ENCODE measurements around the gene SPO11.

DNA sequence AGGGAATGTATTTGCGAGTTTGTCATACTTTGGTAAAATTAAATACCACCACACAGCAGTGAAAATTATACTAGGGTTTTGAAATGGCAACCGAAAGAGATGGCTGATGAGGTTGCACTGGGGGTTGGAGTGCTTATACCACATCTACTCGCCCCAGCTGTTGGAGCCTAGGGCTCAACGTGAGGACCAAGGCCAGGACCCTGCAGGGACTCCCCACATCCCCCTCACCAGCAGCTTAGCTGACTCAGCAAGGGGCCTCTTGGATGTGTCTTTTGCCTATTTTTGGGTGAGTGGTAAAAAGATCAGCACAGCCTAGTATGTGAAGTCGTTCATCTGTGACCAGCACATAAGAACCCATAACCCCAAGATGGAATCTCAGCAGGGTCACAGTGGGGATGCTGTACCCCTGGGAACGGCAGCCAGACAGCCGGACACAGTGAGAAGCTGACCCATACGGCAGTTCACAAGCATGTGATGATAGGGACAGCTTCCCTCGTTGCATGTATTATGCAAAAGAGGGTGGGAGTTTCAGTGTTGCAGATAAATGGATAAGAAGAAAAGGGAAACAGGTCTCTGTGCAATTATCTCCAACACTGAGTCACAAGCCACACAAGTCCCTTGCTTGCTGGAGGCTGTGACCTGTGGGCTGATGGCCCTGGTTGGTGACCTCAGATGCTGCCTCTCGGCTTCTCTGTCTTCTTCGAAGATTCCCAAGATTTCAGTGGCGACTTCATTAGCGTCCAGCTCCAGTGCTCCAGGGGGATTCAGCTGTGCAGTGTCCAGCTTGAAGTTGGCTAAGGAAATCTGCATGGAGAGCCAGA lies 20.9 kb upstream of the SPO11 start:
- no peak for TF ChIP-seq TCF12 (IDR thresholded peaks at IDR 0.05; ENCODE audit: low read depth, low read length)
- TF ChIP-seq EP300 (IDR thresholded peaks at IDR 0.05; ENCODE audit: borderline replicate concordance in 1 of 2, low read depth in 2 of 2, low read length in 2 of 2), result no peak
- no peak for TF ChIP-seq POLR2A (IDR thresholded peaks at IDR 0.05; ENCODE audit: control extremely low read depth in 1 of 2, low read depth in 2 of 2, low read length in 2 of 2)
- TF ChIP-seq, protein P1, sequence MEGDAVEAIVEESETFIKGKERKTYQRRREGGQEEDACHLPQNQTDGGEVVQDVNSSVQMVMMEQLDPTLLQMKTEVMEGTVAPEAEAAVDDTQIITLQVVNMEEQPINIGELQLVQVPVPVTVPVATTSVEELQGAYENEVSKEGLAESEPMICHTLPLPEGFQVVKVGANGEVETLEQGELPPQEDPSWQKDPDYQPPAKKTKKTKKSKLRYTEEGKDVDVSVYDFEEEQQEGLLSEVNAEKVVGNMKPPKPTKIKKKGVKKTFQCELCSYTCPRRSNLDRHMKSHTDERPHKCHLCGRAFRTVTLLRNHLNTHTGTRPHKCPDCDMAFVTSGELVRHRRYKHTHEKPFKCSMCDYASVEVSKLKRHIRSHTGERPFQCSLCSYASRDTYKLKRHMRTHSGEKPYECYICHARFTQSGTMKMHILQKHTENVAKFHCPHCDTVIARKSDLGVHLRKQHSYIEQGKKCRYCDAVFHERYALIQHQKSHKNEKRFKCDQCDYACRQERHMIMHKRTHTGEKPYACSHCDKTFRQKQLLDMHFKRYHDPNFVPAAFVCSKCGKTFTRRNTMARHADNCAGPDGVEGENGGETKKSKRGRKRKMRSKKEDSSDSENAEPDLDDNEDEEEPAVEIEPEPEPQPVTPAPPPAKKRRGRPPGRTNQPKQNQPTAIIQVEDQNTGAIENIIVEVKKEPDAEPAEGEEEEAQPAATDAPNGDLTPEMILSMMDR (IDR thresholded peaks at IDR 0.05; ENCODE audit: control extremely low read depth in 1 of 3, insufficient read depth in 1 of 3, low read depth in 1 of 3, low read length in 3 of 3), result no peak
- TF ChIP-seq, protein P2, sequence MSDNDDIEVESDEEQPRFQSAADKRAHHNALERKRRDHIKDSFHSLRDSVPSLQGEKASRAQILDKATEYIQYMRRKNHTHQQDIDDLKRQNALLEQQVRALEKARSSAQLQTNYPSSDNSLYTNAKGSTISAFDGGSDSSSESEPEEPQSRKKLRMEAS (IDR thresholded peaks at IDR 0.05), result no peak
- TF ChIP-seq MAFK (IDR thresholded peaks at IDR 0.05; ENCODE audit: low read depth, low read length), result no peak
- no peak for TF ChIP-seq SP1 (IDR thresholded peaks at IDR 0.05; ENCODE audit: low read depth, low read length)
- TF ChIP-seq NRF1 (IDR thresholded peaks at IDR 0.05; ENCODE audit: low read depth, low read length), result no peak
- TF ChIP-seq CREB1 (IDR thresholded peaks at IDR 0.05), result no peak
- TF ChIP-seq SIX5 (IDR thresholded peaks at IDR 0.05; ENCODE audit: low read depth, low read length), result no peak

Data from H1 (cell line).